WTC11 (cell line): Measurements from ENCODE around the gene TMEM86A.

Source experiments
- CTCF ChIP-seq: fragments of 200-600 bp; IDR thresholded peaks from 2 replicates; pipeline ENCODE4 v1.8.0; 2022; ENCODE audit warnings: antibody characterized with exemption
- FOXK1 ChIP-seq: sonication (generic); formaldehyde crosslinking; IDR thresholded peaks from 2 replicates; pipeline ENCODE4 v1.8.0; 2022; ENCODE audit warnings: mild to moderate bottlenecking, moderate library complexity, missing genetic modification reagents
- NFE2L1 ChIP-seq: sonication (generic); formaldehyde crosslinking; IDR thresholded peaks from 2 replicates; pipeline ENCODE4 v1.8.1; 2023; ENCODE audit warnings: missing genetic modification reagents

- no peak for TF ChIP-seq FOXK1 (CRISPR knock-in tag)
- TF ChIP-seq CTCF = no peak
- TF ChIP-seq NFE2L1 (CRISPR knock-in tag) = no peak
These were observed 15.3 kb downstream of the TMEM86A start for GRCh38 chr11:18713646-18714442.
